Endodermal cell (in vitro differentiated cells): ENCODE measurements around the gene MSH6. TPM values are rescaled to one million over a fixed set of nuclear protein-coding genes. Genes with fewer than 3 reads are reported as not detected.
A peak's percentile ranks its signal among the peaks of the same experiment; 100 is the strongest.

Source experiments
- DNase-seq: peaks from one replicate; pipeline ENCODE4 v3.0.0-alpha.2; 2017
- H3K27ac ChIP-seq: 2 replicates; pipeline ENCODE4 v1.5.1; 2013; ENCODE audit warnings: mild to moderate bottlenecking, low read depth, low read length, moderate library complexity
- H3K27me3 ChIP-seq: 2 replicates; pipeline ENCODE4 v1.6.1; 2013; ENCODE audit warnings: mild to moderate bottlenecking, low read length, moderate library complexity; ENCODE audit not compliant: insufficient read depth, control insufficient read depth, poor library complexity, severe bottlenecking
- H3K36me3 ChIP-seq: 2 replicates; pipeline ENCODE4 v1.7.0; 2013; ENCODE audit warnings: mild to moderate bottlenecking, low read length, moderate library complexity; ENCODE audit not compliant: control insufficient read depth, insufficient read depth
- H3K4me1 ChIP-seq: one replicate; pipeline ENCODE4 v1.7.0; 2013; ENCODE audit warnings: low read length; ENCODE audit not compliant: control insufficient read depth, insufficient read depth
- H3K4me3 ChIP-seq: 2 replicates; pipeline ENCODE4 v1.5.1; 2013; ENCODE audit warnings: mild to moderate bottlenecking, low read length, moderate library complexity
- H3K9ac ChIP-seq: 2 replicates; pipeline ENCODE4 v1.6.1; 2013; ENCODE audit warnings: mild to moderate bottlenecking, low read length, moderate library complexity; ENCODE audit not compliant: poor library complexity, severe bottlenecking; ENCODE audit errors: extremely low read depth
- H3K9me3 ChIP-seq: 2 replicates; pipeline ENCODE4 v1.6.1; 2013; ENCODE audit warnings: mild to moderate bottlenecking, low read length, moderate library complexity; ENCODE audit not compliant: control insufficient read depth
- H3K27ac Mint-ChIP-seq: 2 replicates; pipeline ENCODE4 v1.8.0; 2020; ENCODE audit warnings: mixed read lengths
- H3K27me3 Mint-ChIP-seq: 2 replicates; pipeline ENCODE4 v1.8.0; 2021; ENCODE audit warnings: mild to moderate bottlenecking, mixed read lengths; ENCODE audit not compliant: insufficient read depth
- H3K36me3 Mint-ChIP-seq: 2 replicates; pipeline ENCODE4 v1.8.0; 2020; ENCODE audit warnings: low read depth, mixed read lengths
- H3K4me1 Mint-ChIP-seq: 2 replicates; pipeline ENCODE4 v1.8.0; 2020; ENCODE audit warnings: mixed read lengths
- H3K4me3 Mint-ChIP-seq: 2 replicates; pipeline ENCODE4 v1.8.0; 2020; ENCODE audit warnings: mild to moderate bottlenecking, moderate library complexity, mixed read lengths
- H3K9me3 Mint-ChIP-seq: 2 replicates; pipeline ENCODE4 v1.8.0; 2020; ENCODE audit warnings: mild to moderate bottlenecking, mixed read lengths
- WGBS, 2 experiments: methylation state at CpG; one replicate each; pipeline versions ENCODE4 v1.1.5 to v1.1.7; 2013; ENCODE audit warnings: missing lambda C conversion rate in 2 of 2, mixed read lengths in 1 of 2; ENCODE audit not compliant: insufficient coverage in 1 of 2, insufficient read length in 1 of 2; 5-methylcytosine and 5-hydroxymethylcytosine counted together
- total RNA-seq, 2 donors: library from RNA; stranded (reverse); fragmentation: NEBNext Ultra II Directional in 1 of 2; extraction: Animal tissue kit (Norgen Biotek cat#: 25700) in 1 of 2; gene quantifications; 2 replicates in 1 of 2; 3 replicates in 1 of 2; pipeline ENCODE4 v1.2.1, GENCODE V29; 2021
- TF ChIP-seq, protein P1 (sequence below): fragments of 200-600 bp; sonication (generic); conservative IDR thresholded peaks from 2 replicates; pipeline ENCODE4 v1.5.0; 2021; ENCODE audit warnings: antibody characterized with exemption, mild to moderate bottlenecking

MSH6 gene
- total RNA-seq, 2 donors from 2014 or later, result 363 to 368 TPM

DNA sequence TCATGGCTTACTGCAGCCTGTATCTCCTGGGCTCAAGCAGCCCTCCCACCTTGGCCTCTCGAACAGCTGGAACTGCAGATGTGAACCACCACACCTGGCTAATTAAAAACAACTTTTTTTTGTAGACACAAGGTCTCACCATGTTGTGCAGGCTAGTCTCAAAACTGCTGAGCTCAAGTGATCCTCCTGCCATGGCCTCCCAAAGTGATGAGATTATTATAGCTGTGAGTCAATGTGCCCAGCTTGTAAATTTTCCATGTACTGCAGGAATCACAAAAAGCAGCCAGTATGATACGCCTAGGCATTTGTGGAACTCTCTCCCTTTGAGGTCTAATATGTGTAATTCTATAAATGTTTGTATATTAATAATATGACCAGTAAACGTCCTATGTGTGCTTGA, 59.9 kb downstream of the MSH6 start:
- Histone ChIP-seq H3K27me3 (no peaks in the 10 kb centered on the region), H3K9me3 (no peaks in the 10 kb centered on the region), H3K4me3 (no peak overlapping the region), H3K4me1 (no peaks in the 10 kb centered on the region), H3K9ac (no peak overlapping the region), H3K27ac (no peak overlapping the region), H3K36me3 (peaks cover 36% of the 10 kb centered on the region)
- H3K27me3 Mint-ChIP-seq, result no peaks in the 10 kb centered on the region
- no peak for DNase-seq
- H3K9me3 Mint-ChIP-seq, result no peaks in the 10 kb centered on the region
- 89 to 95% methylated on average over 2 to 3 of the region's 3 CpGs for WGBS, 2 experiments
- peaks cover 7% of the 10 kb centered on the region for H3K4me1 Mint-ChIP-seq
- peaks cover 26% of the 10 kb centered on the region for H3K36me3 Mint-ChIP-seq
- TF ChIP-seq, protein P1, sequence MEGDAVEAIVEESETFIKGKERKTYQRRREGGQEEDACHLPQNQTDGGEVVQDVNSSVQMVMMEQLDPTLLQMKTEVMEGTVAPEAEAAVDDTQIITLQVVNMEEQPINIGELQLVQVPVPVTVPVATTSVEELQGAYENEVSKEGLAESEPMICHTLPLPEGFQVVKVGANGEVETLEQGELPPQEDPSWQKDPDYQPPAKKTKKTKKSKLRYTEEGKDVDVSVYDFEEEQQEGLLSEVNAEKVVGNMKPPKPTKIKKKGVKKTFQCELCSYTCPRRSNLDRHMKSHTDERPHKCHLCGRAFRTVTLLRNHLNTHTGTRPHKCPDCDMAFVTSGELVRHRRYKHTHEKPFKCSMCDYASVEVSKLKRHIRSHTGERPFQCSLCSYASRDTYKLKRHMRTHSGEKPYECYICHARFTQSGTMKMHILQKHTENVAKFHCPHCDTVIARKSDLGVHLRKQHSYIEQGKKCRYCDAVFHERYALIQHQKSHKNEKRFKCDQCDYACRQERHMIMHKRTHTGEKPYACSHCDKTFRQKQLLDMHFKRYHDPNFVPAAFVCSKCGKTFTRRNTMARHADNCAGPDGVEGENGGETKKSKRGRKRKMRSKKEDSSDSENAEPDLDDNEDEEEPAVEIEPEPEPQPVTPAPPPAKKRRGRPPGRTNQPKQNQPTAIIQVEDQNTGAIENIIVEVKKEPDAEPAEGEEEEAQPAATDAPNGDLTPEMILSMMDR, result no peak
- H3K4me3 Mint-ChIP-seq, result no peak overlapping the region
- H3K27ac Mint-ChIP-seq, result no peak overlapping the region

DNA sequence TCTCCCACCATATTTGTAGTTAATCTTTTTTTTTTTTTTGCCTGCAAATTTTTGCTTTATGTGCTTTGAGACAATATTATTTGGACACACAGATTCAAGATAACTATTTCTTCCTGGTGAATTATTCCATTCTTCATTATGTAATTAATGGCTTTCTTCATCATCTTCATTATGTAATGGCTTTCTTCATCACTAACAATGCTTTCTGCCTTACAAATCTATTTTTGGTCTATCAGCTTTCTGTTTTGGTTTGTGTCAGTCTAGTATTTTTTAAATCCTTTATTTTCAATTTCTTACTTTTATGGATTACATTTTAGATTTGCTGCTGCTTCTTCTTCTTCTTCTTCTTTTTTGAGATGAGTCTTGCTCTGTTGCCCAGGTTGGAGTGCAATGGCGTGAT, 60.5 kb downstream of the MSH6 start:
- no peak overlapping the region for H3K4me3 ChIP-seq
- H3K27ac ChIP-seq, result no peak overlapping the region
- no peaks in the 10 kb centered on the region for H3K9me3 ChIP-seq
- no peak overlapping the region for H3K4me3 Mint-ChIP-seq
- no peaks in the 10 kb centered on the region for H3K27me3 Mint-ChIP-seq
- H3K9ac ChIP-seq, result no peak overlapping the region
- TF ChIP-seq, protein P1, result no peak
- peaks cover 31% of the 10 kb centered on the region for H3K36me3 ChIP-seq
- H3K36me3 Mint-ChIP-seq, result peaks cover 24% of the 10 kb centered on the region
- peaks cover 7% of the 10 kb centered on the region for H3K4me1 Mint-ChIP-seq
- H3K27ac Mint-ChIP-seq, result no peak overlapping the region
- no peaks in the 10 kb centered on the region for H3K4me1 ChIP-seq
- H3K27me3 ChIP-seq, result no peaks in the 10 kb centered on the region
- no peaks in the 10 kb centered on the region for H3K9me3 Mint-ChIP-seq
- DNase-seq, result no peak
- WGBS, 2 experiments, result 95% methylated on average over 1 of the region's 1 CpG; no CpG with 5 or more reads in 1 of the 2 experiments

DNA sequence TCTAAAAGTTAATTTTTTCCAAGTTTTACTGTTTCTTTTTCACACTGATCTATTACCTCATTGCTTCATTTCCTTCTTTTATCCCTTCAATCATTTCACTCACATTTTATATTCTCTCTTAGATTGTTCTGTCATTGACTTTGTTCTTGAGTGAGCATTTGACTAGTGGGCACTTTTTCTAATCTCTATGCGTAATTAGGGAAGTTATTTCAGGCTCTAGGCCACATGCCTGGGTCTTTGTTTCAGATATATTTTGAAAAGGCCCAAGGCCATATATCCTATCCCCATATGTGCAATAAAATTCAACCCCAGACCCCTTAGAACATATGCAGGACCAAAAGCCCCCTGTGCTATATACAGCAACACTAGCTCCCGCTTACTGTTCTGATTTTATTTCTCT, 61.2 kb downstream of the MSH6 start:
- Histone ChIP-seq H3K4me1 (no peaks in the 10 kb centered on the region), H3K9me3 (no peaks in the 10 kb centered on the region), H3K4me3 (no peak overlapping the region), H3K27me3 (no peaks in the 10 kb centered on the region), H3K27ac (no peak overlapping the region), H3K9ac (no peak overlapping the region), H3K36me3 (peaks cover 23% of the 10 kb centered on the region)
- no peak for DNase-seq
- TF ChIP-seq, protein P1, result no peak
- no peak overlapping the region for H3K4me3 Mint-ChIP-seq
- H3K27me3 Mint-ChIP-seq, result no peaks in the 10 kb centered on the region
- H3K9me3 Mint-ChIP-seq, result no peaks in the 10 kb centered on the region
- peaks cover 7% of the 10 kb centered on the region for H3K4me1 Mint-ChIP-seq
- 96% methylated on average over 2 of the region's 2 CpGs; no CpG with 5 or more reads in 1 of the 2 experiments for WGBS, 2 experiments
- H3K36me3 Mint-ChIP-seq, result peaks cover 17% of the 10 kb centered on the region
- H3K27ac Mint-ChIP-seq, result peak overlapping the region; percentile 14
